HCT116 (cell line): ENCODE results near the gene SMAGP. TPM values are rescaled to one million over a fixed set of nuclear protein-coding genes. Genes with fewer than 3 reads are reported as not detected.

Source experiments
- ATAC-seq: fragments of 200-7000 bp; cut with Tn5 transposase; 2 replicates; pipeline ENCODE4 v1.9.1; 2020; ENCODE audit warnings: mild to moderate bottlenecking, moderate library complexity
- BruUV-seq: library from RNA; stranded (reverse); fragments of 400-500 nt; replicated peaks from 2 replicates; lab custom pipeline; 2021; lab: Mats Ljungman, UMichigan
- CTCF ChIA-PET: fragments of 300-600 bp; sonication (Branson Sonifier 250); formaldehyde crosslinking; loops from one replicate; lab custom pipeline; 2021; ENCODE audit warnings: antibody characterized with exemption; lab: Charles Lee
- POLR2A ChIA-PET: fragments of 300-600, 350-600 bp; sonication (Branson Sonifier 250); formaldehyde crosslinking; loops from one replicate; lab custom pipeline; 2021; ENCODE audit warnings: antibody characterized with exemption; lab: Charles Lee
- RAD21 ChIA-PET, 2 experiments: fragments of 300-600 bp; sonication (Branson Sonifier 250); formaldehyde crosslinking; loops; one replicate each; lab custom pipeline; 2023; ENCODE audit warnings: low total read pairs in 2 of 2; ENCODE audit not compliant: uncharacterized antibody in 2 of 2, unreplicated experiment in 2 of 2, low non-redundant PET in 1 of 2; lab: Charles Lee
- DNase-seq: peaks from one replicate; pipeline ENCODE4 v3.0.0-alpha.2; 2010; ENCODE audit warnings: low read depth, low spot score
- H2AFZ ChIP-seq: fragments of 200-600 bp; shearing (Covaris generic), sonication (generic); 2 replicates; pipeline ENCODE4 v1.6.1; 2017; ENCODE audit warnings: low read depth, mixed run types, mixed read lengths, antibody characterized with exemption, low read length; ENCODE audit not compliant: poor library complexity, severe bottlenecking
- H3K27ac ChIP-seq: 2 replicates; pipeline ENCODE4 v1.5.1; 2012; ENCODE audit warnings: low read depth, low read length
- H3K27me3 ChIP-seq: fragments of 200-600 bp; sonication (generic); 2 replicates; pipeline ENCODE4 v1.6.1; 2016; ENCODE audit warnings: mixed run types, low read length, mixed read lengths; ENCODE audit not compliant: insufficient read depth
- H3K36me3 ChIP-seq, 2 experiments: fragments of 200-500 bp in 1 of 2; fragments of 200-600 bp in 1 of 2; sonication (Bioruptor generic) in 1 of 2; sonication (generic) in 1 of 2; 2 replicates each; pipeline versions ENCODE4 v1.5.1 to v1.6.1; 2014 to 2016; ENCODE audit warnings: low read length in 2 of 2, inconsistent platforms in 1 of 2, mixed read lengths in 1 of 2, mixed run types in 1 of 2; ENCODE audit not compliant: insufficient read depth in 2 of 2, control insufficient read depth in 1 of 2
- H3K4me1 ChIP-seq, 2 experiments: fragments of 200-600 bp in 1 of 2; sonication (generic) in 1 of 2; 2 replicates each; pipeline versions ENCODE4 v1.5.1 to v1.6.1; 2012 to 2017; ENCODE audit warnings: low read length in 2 of 2, inconsistent platforms in 1 of 2, mild to moderate bottlenecking in 1 of 2, mixed read lengths in 1 of 2, mixed run types in 1 of 2, moderate library complexity in 1 of 2; ENCODE audit not compliant: insufficient read depth in 2 of 2, control insufficient read depth in 1 of 2
- H3K4me2 ChIP-seq: fragments of 200-600 bp; sonication (generic); 2 replicates; pipeline ENCODE4 v1.6.1; 2017; ENCODE audit warnings: mixed run types, low read length, mixed read lengths
- H3K4me3 ChIP-seq, 2 experiments: fragments of 200-600 bp in 1 of 2; sonication (generic) in 1 of 2; replicated peaks in 1 of 2; 2 replicates each; pipeline ENCODE4 v1.5.1; 2011 to 2016; ENCODE audit warnings: low read length in 2 of 2, control low read depth in 1 of 2, low read depth in 1 of 2, mild to moderate bottlenecking in 1 of 2, mixed read lengths in 1 of 2, mixed run types in 1 of 2
- H3K79me2 ChIP-seq: fragments of 200-600 bp; sonication (generic); 2 replicates; pipeline ENCODE4 v1.6.1; 2017; ENCODE audit warnings: mild to moderate bottlenecking, mixed run types, low read length, moderate library complexity, mixed read lengths; ENCODE audit not compliant: insufficient read depth
- H3K9ac ChIP-seq: fragments of 200-600 bp; sonication (generic); 2 replicates; pipeline ENCODE4 v1.6.1; 2016; ENCODE audit warnings: low read length, mixed read lengths
- H3K9me2 ChIP-seq: fragments of 200-600 bp; sonication (generic), shearing (Covaris generic); 2 replicates; pipeline ENCODE4 v1.6.1; 2017; ENCODE audit warnings: mixed run types, mild to moderate bottlenecking, moderate library complexity; ENCODE audit not compliant: insufficient read depth
- H3K9me3 ChIP-seq, 2 experiments: fragments of 200-500 bp in 1 of 2; fragments of 200-600 bp in 1 of 2; sonication (Bioruptor generic) in 1 of 2; sonication (generic) in 1 of 2; 2 replicates each; pipeline ENCODE4 v1.6.1; 2014 to 2017; ENCODE audit warnings: low read length in 2 of 2, mixed read lengths in 2 of 2, inconsistent platforms in 1 of 2, low read depth in 1 of 2, mild to moderate bottlenecking in 1 of 2, mixed run types in 1 of 2, moderate library complexity in 1 of 2; ENCODE audit not compliant: control insufficient read depth in 1 of 2, insufficient read depth in 1 of 2
- H4K20me1 ChIP-seq: fragments of 200-600 bp; sonication (generic), shearing (Covaris generic); 2 replicates; pipeline ENCODE4 v1.6.1; 2017; ENCODE audit warnings: mixed run types, mild to moderate bottlenecking, moderate library complexity; ENCODE audit not compliant: insufficient read depth
- EGR1 ChIP-seq: IDR thresholded peaks from 2 replicates; pipeline ENCODE4 v1.6.1; 2012; ENCODE audit warnings: low read depth
- POLR2A ChIP-seq: IDR thresholded peaks from 2 replicates; pipeline ENCODE4 v1.7.0; 2011; ENCODE audit warnings: borderline replicate concordance; ENCODE audit not compliant: insufficient read depth, insufficient read length; ENCODE audit errors: extremely low read depth
- RAD21 ChIP-seq: IDR thresholded peaks from 2 replicates; pipeline ENCODE4 v1.6.1; 2012; ENCODE audit warnings: low read depth, mild to moderate bottlenecking
- SRF ChIP-seq: IDR thresholded peaks from 2 replicates; pipeline ENCODE4 v1.6.1; 2012; ENCODE audit warnings: low read depth
- ZFX ChIP-seq: fragments of 450-650 bp; IDR thresholded peaks from 2 replicates; pipeline ENCODE4 v1.6.1; 2017
- ZNF274 ChIP-seq: fragments of 200-500 bp; sonication (Bioruptor generic); IDR thresholded peaks from 2 replicates; pipeline ENCODE4 v1.6.1; 2014; ENCODE audit warnings: mild to moderate bottlenecking, low read depth, low read length, inconsistent platforms
- intact Hi-C: fragments of 100-400 bp; cut with micrococcal nuclease; formaldehyde crosslinking; loops from 2 replicates; pipeline ENCODE4 v1.10.0; 2022
- total RNA-seq: library from RNA; stranded (reverse); gene quantifications from one replicate; pipeline ENCODE4 v1.2.1, GENCODE V29; 2021; ENCODE audit not compliant: unreplicated experiment
- TF ChIP-seq, protein P1 (sequence below), 3 experiments: fragments of 200-600 bp in 1 of 3; sonication (generic) in 1 of 3; IDR thresholded peaks in 2 of 3; conservative IDR thresholded peaks in 1 of 3; 2 replicates each; pipeline ENCODE4 v1.5.1; 2012 to 2017; ENCODE audit warnings: low read depth in 2 of 3, low read length in 2 of 3, antibody characterized with exemption in 1 of 3, borderline replicate concordance in 1 of 3, control low read depth in 1 of 3, mild to moderate bottlenecking in 1 of 3, mixed read lengths in 1 of 3, mixed run types in 1 of 3, moderate library complexity in 1 of 3; ENCODE audit not compliant: insufficient read depth in 1 of 3
- TF ChIP-seq, protein P2 (sequence below): IDR thresholded peaks from 2 replicates; pipeline ENCODE4 v1.6.1; 2012

SMAGP gene
- total RNA-seq, 1 experiment from 2014 or later, result 39.9 TPM

DNA sequence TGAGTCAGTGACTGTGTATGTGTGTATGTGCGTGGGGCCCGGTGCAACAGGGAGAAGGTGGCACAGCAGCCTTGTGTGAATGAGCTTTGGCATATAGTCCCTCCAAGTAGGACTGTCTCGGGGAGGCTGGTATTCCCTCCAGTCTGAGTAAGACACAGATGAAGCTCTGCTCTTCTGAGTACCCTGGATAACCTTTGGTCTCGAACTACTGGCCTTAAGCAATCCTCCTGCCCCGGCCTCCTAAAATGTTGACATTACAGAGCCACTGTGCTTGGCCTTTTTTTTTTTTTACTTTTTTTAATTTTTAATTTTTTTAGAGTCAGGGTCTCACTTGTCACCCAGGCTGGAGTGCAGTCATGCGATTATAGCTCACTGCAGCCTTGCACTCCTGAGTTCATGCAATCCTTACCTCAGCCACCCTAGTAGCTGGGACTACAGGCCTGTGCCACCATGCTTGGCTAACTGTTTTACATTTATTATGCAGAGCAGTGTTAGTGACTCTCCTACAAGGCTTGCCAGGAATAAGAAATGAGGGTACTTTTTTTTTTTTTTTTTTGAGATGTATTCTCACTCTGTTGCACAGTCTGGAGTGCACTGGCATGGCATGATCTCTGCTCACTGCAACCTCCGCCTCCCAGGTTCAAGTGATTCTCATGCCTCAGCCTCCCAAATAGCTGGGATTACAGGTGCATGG, 41.0 kb downstream of the SMAGP start:
- no TSS peak for BruUV-seq
- POLR2A ChIA-PET, result interaction anchor here (0.5 to 2.0 kb wide), 2 partner anchors 10 to 11 kb away, joined by 5 to 6 read pairs; partner anchors contain the start of genes DAZAP2 and POU6F1
- ATAC-seq, result no peak

More for the DNA sequence above, 41.0 kb downstream of the SMAGP start:
- CTCF ChIA-PET, result no interaction called here
- TF ChIP-seq, protein P1, sequence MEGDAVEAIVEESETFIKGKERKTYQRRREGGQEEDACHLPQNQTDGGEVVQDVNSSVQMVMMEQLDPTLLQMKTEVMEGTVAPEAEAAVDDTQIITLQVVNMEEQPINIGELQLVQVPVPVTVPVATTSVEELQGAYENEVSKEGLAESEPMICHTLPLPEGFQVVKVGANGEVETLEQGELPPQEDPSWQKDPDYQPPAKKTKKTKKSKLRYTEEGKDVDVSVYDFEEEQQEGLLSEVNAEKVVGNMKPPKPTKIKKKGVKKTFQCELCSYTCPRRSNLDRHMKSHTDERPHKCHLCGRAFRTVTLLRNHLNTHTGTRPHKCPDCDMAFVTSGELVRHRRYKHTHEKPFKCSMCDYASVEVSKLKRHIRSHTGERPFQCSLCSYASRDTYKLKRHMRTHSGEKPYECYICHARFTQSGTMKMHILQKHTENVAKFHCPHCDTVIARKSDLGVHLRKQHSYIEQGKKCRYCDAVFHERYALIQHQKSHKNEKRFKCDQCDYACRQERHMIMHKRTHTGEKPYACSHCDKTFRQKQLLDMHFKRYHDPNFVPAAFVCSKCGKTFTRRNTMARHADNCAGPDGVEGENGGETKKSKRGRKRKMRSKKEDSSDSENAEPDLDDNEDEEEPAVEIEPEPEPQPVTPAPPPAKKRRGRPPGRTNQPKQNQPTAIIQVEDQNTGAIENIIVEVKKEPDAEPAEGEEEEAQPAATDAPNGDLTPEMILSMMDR (IDR thresholded peaks at IDR 0.05 in 2 of 3, conservative IDR thresholded peaks at IDR 0.05 in 1 of 3; ENCODE audit: borderline replicate concordance in 1 of 3, insufficient read depth in 1 of 3, low read depth in 2 of 3, low read length in 2 of 3), result no peak
- TF ChIP-seq, protein P2, sequence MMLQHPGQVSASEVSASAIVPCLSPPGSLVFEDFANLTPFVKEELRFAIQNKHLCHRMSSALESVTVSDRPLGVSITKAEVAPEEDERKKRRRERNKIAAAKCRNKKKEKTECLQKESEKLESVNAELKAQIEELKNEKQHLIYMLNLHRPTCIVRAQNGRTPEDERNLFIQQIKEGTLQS, result no peak
- TF ChIP-seq RAD21, result no peak
- no peak for TF ChIP-seq ZFX
- TF ChIP-seq POLR2A, result no peak
- TF ChIP-seq SRF, result no peak
- TF ChIP-seq EGR1, result no peak
- TF ChIP-seq ZNF274, result no peak
- TF ChIP-seq, all 23 proteins: peak for 0
- no peaks in the 10 kb centered on the region for H3K36me3 ChIP-seq
- H2AFZ ChIP-seq, result no peak overlapping the region
- H3K4me1 ChIP-seq, result no peaks in the 10 kb centered on the region
- RAD21 ChIA-PET, result no interaction called here
- H3K27ac ChIP-seq, result no peak overlapping the region
- no peaks in the 10 kb centered on the region for H4K20me1 ChIP-seq
- intact Hi-C loops, result no loop called here
- H3K27me3 ChIP-seq, result no peaks in the 10 kb centered on the region
- no peak overlapping the region for H3K4me3 ChIP-seq
- no peak overlapping the region for H3K4me2 ChIP-seq
- H3K9me3 ChIP-seq, result no peaks in the 10 kb centered on the region
- no peaks in the 10 kb centered on the region for H3K9me2 ChIP-seq
- H3K9ac ChIP-seq, result no peak overlapping the region
- DNase-seq, result no peak
- H3K79me2 ChIP-seq, result no peaks in the 10 kb centered on the region
